Tibial artery (tissue), 4 donors: ENCODE data around the gene CRYGB.

Experiments used
- DNase-seq, 2 donors: peaks; one replicate each; pipeline ENCODE4 v3.0.0-alpha.2; 2019
- H3K27ac ChIP-seq, 2 donors: fragments of 200-600 bp; sonication (generic) in 1 of 2; 1 replicate in 1 of 2; 2 replicates in 1 of 2; pipeline ENCODE4 v1.5.1; 2018 to 2019; ENCODE audit warnings: mild to moderate bottlenecking in 1 of 2
- H3K27me3 ChIP-seq, 2 donors: fragments of 200-600 bp; sonication (generic) in 1 of 2; one replicate each; pipeline versions ENCODE4 v1.5.1 to v1.6.0; 2016 to 2019
- H3K36me3 ChIP-seq, 3 donors: fragments of 200-600 bp; sonication (generic) in 2 of 3; one replicate each; pipeline ENCODE4 v1.5.1; 2016 to 2019; ENCODE audit warnings: mild to moderate bottlenecking in 2 of 3
- H3K4me1 ChIP-seq, 4 donors: fragments of 200-600 bp; sonication (generic) in 2 of 4; 1 replicate in 3 of 4; 2 replicates in 1 of 4; pipeline ENCODE4 v1.5.1; 2016 to 2019
- H3K4me3 ChIP-seq, 2 donors: fragments of 200-600 bp; sonication (generic) in 1 of 2; 1 replicate in 1 of 2; 2 replicates in 1 of 2; pipeline ENCODE4 v1.5.1; 2018 to 2019; ENCODE audit warnings: mild to moderate bottlenecking in 2 of 2
- H3K9me3 ChIP-seq, 3 donors: fragments of 200-600 bp; sonication (generic) in 1 of 3; one replicate each; pipeline ENCODE4 v1.5.1; 2016 to 2019
- CTCF ChIP-seq, 2 experiments: fragments of 200-600 bp in 1 of 2; fragments of 450-650 bp in 1 of 2; IDR thresholded peaks; one replicate each; pipeline ENCODE4 v1.5.1; 2017 to 2019; ENCODE audit warnings: antibody characterized with exemption in 2 of 2, mild to moderate bottlenecking in 1 of 2, moderate library complexity in 1 of 2
- intact Hi-C: fragments of 100-400 bp; cut with DNase I; formaldehyde crosslinking; loops from one replicate; pipeline ENCODE4 v1.15.0; 2023; ENCODE audit warnings: low total_unique reads

The CRYGB gene

GRCh38 chr2:208164951-208165755 lies 19.2 kb upstream of the CRYGB start:
- DNase-seq, result no peak
- intact Hi-C loops, result no loop called here
- no peak overlapping the region for H3K4me3 ChIP-seq
- H3K27ac ChIP-seq, result no peak overlapping the region
- no peaks in the 10 kb centered on the region for H3K36me3 ChIP-seq
- no peak for TF ChIP-seq CTCF (IDR thresholded peaks at IDR 0.05)
- no peaks in the 10 kb centered on the region for H3K4me1 ChIP-seq
- H3K9me3 ChIP-seq, result no peaks in the 10 kb centered on the region
- H3K27me3 ChIP-seq, result no peaks in the 10 kb centered on the region

- no peak within 1 kb of the TSS for H3K27ac ChIP-seq
- no peak for DNase-seq
- TF ChIP-seq CTCF (IDR thresholded peaks at IDR 0.05), result no peak
- no peaks in the 10 kb centered on the region for H3K36me3 ChIP-seq
- intact Hi-C loops, result no loop called here
- H3K4me3 ChIP-seq, result no peak within 1 kb of the TSS
- H3K9me3 ChIP-seq, result no peaks in the 10 kb centered on the region
- no peaks in the 10 kb centered on the region for H3K4me1 ChIP-seq
- no peaks in the 10 kb centered on the region for H3K27me3 ChIP-seq
Measured at GRCh38 chr2:208163489-208163888, 17.5 kb upstream of the CRYGB start, which contains the start of gene CRYGA. Gene CRYGA (minus strand): TSS chr2:208163589. CDS start chr2:208163556, 33 bp downstream.

GRCh38 chr2:208156439-208156838 lies 10.5 kb upstream of the CRYGB start:
- no peak overlapping the region for H3K27ac ChIP-seq
- no peak overlapping the region for H3K4me3 ChIP-seq
- intact Hi-C loops, result no loop called here
- no peaks in the 10 kb centered on the region for H3K27me3 ChIP-seq
- DNase-seq, result no peak
- TF ChIP-seq CTCF (IDR thresholded peaks at IDR 0.05), result no peak
- no peaks in the 10 kb centered on the region for H3K4me1 ChIP-seq
- no peaks in the 10 kb centered on the region for H3K36me3 ChIP-seq
- no peaks in the 10 kb centered on the region for H3K9me3 ChIP-seq

GRCh38 chr2:208153156-208153555 lies 7.2 kb upstream of the CRYGB start:
- H3K27me3 ChIP-seq, result no peaks in the 10 kb centered on the region
- DNase-seq, result no peak
- H3K36me3 ChIP-seq, result no peaks in the 10 kb centered on the region
- H3K27ac ChIP-seq, result no peak overlapping the region
- intact Hi-C loops, result no loop called here
- no peak for TF ChIP-seq CTCF (IDR thresholded peaks at IDR 0.05)
- no peaks in the 10 kb centered on the region for H3K9me3 ChIP-seq
- no peaks in the 10 kb centered on the region for H3K4me1 ChIP-seq
- H3K4me3 ChIP-seq, result no peak overlapping the region

GRCh38 chr2:208150956-208151355 lies 5.0 kb upstream of the CRYGB start:
- H3K4me3 ChIP-seq, result no peak overlapping the region
- H3K9me3 ChIP-seq, result no peaks in the 10 kb centered on the region
- no peak for TF ChIP-seq CTCF (IDR thresholded peaks at IDR 0.05)
- DNase-seq, result no peak
- no peaks in the 10 kb centered on the region for H3K4me1 ChIP-seq
- H3K27me3 ChIP-seq, result no peaks in the 10 kb centered on the region
- intact Hi-C loops, result no loop called here
- H3K36me3 ChIP-seq, result no peaks in the 10 kb centered on the region
- H3K27ac ChIP-seq, result no peak overlapping the region
